Renal pelvis (tissue), 4 donors: ENCODE data around the gene ERCC5. TPM values are rescaled to one million over a fixed set of nuclear protein-coding genes. Genes with fewer than 3 reads are reported as not detected.

Experiments used
- DNase-seq: peaks from one replicate; pipeline ENCODE4 v3.0.0-alpha.2; 2013
- polyA plus RNA-seq, 3 donors: library from polyadenylated mRNA; unstranded; fragments of 120-200 nt; gene quantifications; one replicate each; pipeline ENCODE4 v1.2.1, GENCODE V29; 2013; ENCODE audit not compliant: insufficient read length in 3 of 3

ERCC5 gene
- polyA plus RNA-seq, 3 donors, result 73.1 to 94.9 (median 81.5) TPM

GRCh38 chr13:102914339-102914930, 68.6 kb downstream of the ERCC5 start:
- no peak for DNase-seq

- no peak for DNase-seq
These were observed 69.6 kb downstream of the ERCC5 start for GRCh38 chr13:102915393-102915930.

- no peak for DNase-seq
These were observed 71.2 kb downstream of the ERCC5 start for GRCh38 chr13:102917019-102917418.

- no peak for DNase-seq
These were observed 76.4 kb downstream of the ERCC5 start for GRCh38 chr13:102922184-102922583.

Other genes with a start within 250 kb of the ERCC5 start
- 10 to 100 TPM; 53.2 to 61.5 (median 59.3) TPM for gene TPP2, start 249.0 kb upstream of the ERCC5 start, polyA plus RNA-seq
- gene METTL21C, start 151.0 kb upstream of the ERCC5 start, polyA plus RNA-seq, result under 1 TPM; 0.23 to 0.55 (median 0.52) TPM
- 10 to 100 TPM; 28.6 to 31.8 (median 30.9) TPM for gene TEX30, start 72.2 kb upstream of the ERCC5 start, polyA plus RNA-seq
- 10 to 100 TPM; 46.4 to 48.3 (median 47.6) TPM for gene POGLUT2, start 47.1 kb upstream of the ERCC5 start, polyA plus RNA-seq
- gene BIVM, start 46.9 kb upstream of the ERCC5 start, polyA plus RNA-seq, result 10 to 100 TPM; 38.6 to 78.8 (median 63.7) TPM
- 1 to 10 TPM in 1 of 3 donors, under 1 TPM in 2; 0.46 to 1.2 (median 0.65) TPM for gene SLC10A2, start 220.4 kb downstream of the ERCC5 start, polyA plus RNA-seq